Neural cell (in vitro differentiated cells): ENCODE results near the gene DSEL.

ENCODE experiments used
- CTCF ChIP-seq: fragments of 450-650 bp; IDR thresholded peaks from 2 replicates; pipeline ENCODE4 v1.5.1; 2014; ENCODE audit warnings: antibody characterized with exemption, mild to moderate bottlenecking, moderate library complexity; ENCODE audit not compliant: poor library complexity, severe bottlenecking
- EP300 ChIP-seq: fragments of 450-650 bp; conservative IDR thresholded peaks from 2 replicates; pipeline ENCODE4 v1.6.1; 2014; ENCODE audit warnings: antibody characterized with exemption, mild to moderate bottlenecking, moderate library complexity; ENCODE audit not compliant: poor library complexity, severe bottlenecking
- EZH2 ChIP-seq: fragments of 200-600, 300-800 bp; shearing (Covaris generic), sonication (generic); IDR thresholded peaks from 2 replicates; pipeline ENCODE4 v1.6.1; 2014; ENCODE audit warnings: antibody characterized with exemption, low read length, borderline replicate concordance, mild to moderate bottlenecking; ENCODE audit not compliant: insufficient read depth, poor library complexity, severe bottlenecking
- POLR2AphosphoS5 ChIP-seq: IDR thresholded peaks from 2 replicates; pipeline ENCODE4 v1.6.1; 2012
- RAD21 ChIP-seq: fragments of 450-650 bp; conservative IDR thresholded peaks from 2 replicates; pipeline ENCODE4 v1.6.1; 2014; ENCODE audit warnings: antibody characterized with exemption, mild to moderate bottlenecking, moderate library complexity
- TAF1 ChIP-seq: IDR thresholded peaks from 2 replicates; pipeline ENCODE4 v1.6.1; 2012; ENCODE audit warnings: low read depth

GRCh38 chr18:67478249-67478648 is 38.3 kb downstream of the DSEL start:
- TF ChIP-seq CTCF: no peak
- no peak for TF ChIP-seq EP300
- TF ChIP-seq EZH2: no peak
- TF ChIP-seq POLR2AphosphoS5: no peak
- TF ChIP-seq RAD21: no peak
- no peak for TF ChIP-seq TAF1
